ENCODE results near the gene CUL4B. TPM values are rescaled to one million over a fixed set of nuclear protein-coding genes. Genes with fewer than 3 reads are reported as not detected.
A peak's percentile ranks its signal among the peaks of the same experiment; 100 is the strongest.
"Not testable (repeated sequence)": the region's sequence is repeated elsewhere in the genome, so short reads cannot be mapped to it uniquely, and the experiment has no call there.

Gene CUL4B
- total RNA-seq, 2 donors from 2014 or later = 47.7 to 51.8 TPM

DNA sequence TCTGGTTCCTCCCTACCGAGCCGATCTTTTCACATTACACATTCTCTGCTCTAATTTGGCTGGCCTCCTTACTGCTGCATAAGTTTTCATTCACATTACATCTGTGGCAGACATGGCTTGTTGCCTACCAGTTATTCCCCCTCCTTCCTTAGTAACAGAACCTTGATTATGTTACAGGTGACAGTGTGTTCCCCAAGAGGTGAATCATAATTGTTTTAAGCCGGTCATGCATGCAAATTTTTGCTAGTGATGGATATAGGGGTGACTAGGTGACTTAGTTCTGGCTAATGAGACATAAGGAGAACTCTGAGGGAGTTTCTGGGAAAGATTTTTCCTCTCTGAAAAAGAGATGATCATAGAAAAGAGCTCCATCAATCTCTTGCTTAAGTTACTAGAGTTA lies 83.3 kb downstream of the CUL4B start:
- Mint-ChIP-seq H3K27ac (no peak overlapping the region), H3K4me3 (no peak overlapping the region), H3K9me3 (peaks cover 58% of the 10 kb centered on the region), H3K4me1 (no peaks in the 10 kb centered on the region), H3K27me3 (ENCODE audit: insufficient read depth) (peaks cover 5% of the 10 kb centered on the region), H3K36me3 (ENCODE audit: low read depth) (no peaks in the 10 kb centered on the region)
- Histone ChIP-seq H3K27ac (ENCODE audit: low read depth, low read length) (no peak overlapping the region), H3K4me3 (ENCODE audit: low read length) (no peak overlapping the region), H3K36me3 (ENCODE audit: control insufficient read depth, insufficient read depth, low read length) (no peaks in the 10 kb centered on the region), H3K9me3 (ENCODE audit: control insufficient read depth, low read length) (no peaks in the 10 kb centered on the region), H3K9ac (ENCODE audit: extremely low read depth, low read length, poor library complexity, severe bottlenecking) (no peak overlapping the region), H3K27me3 (ENCODE audit: control insufficient read depth, insufficient read depth, low read length, poor library complexity, severe bottlenecking) (no peaks in the 10 kb centered on the region), H3K4me1 (ENCODE audit: control insufficient read depth, insufficient read depth, low read length) (no peaks in the 10 kb centered on the region)
- WGBS, 2 experiments (ENCODE audit: insufficient coverage in 1 of 2, insufficient read length in 1 of 2) = 60 to 89% methylated on average over 1 to 3 of the region's 3 CpGs
- no peak for TF ChIP-seq CTCF (conservative IDR thresholded peaks at IDR 0.05)
- DNase-seq = no peak

- no peaks in the 10 kb centered on the region for H3K36me3 ChIP-seq (ENCODE audit: control insufficient read depth, insufficient read depth, low read length)
- Mint-ChIP-seq H3K27ac (no peak overlapping the region), H3K36me3 (ENCODE audit: low read depth) (no peaks in the 10 kb centered on the region), H3K9me3 (peaks cover 58% of the 10 kb centered on the region), H3K4me1 (no peaks in the 10 kb centered on the region), H3K4me3 (no peak overlapping the region), H3K27me3 (ENCODE audit: insufficient read depth) (peaks cover 5% of the 10 kb centered on the region)
- H3K4me3 ChIP-seq (ENCODE audit: low read length) = no peak overlapping the region
- no peak for DNase-seq
- no peaks in the 10 kb centered on the region for H3K27me3 ChIP-seq (ENCODE audit: control insufficient read depth, insufficient read depth, low read length, poor library complexity, severe bottlenecking)
- no peak for TF ChIP-seq CTCF (conservative IDR thresholded peaks at IDR 0.05)
- WGBS, 2 experiments (ENCODE audit: insufficient coverage in 1 of 2, insufficient read length in 1 of 2) = 95 to 100% methylated on average over 2 of the region's 2 CpGs
- no peak overlapping the region for H3K9ac ChIP-seq (ENCODE audit: extremely low read depth, low read length, poor library complexity, severe bottlenecking)
- H3K27ac ChIP-seq (ENCODE audit: low read depth, low read length) = no peak overlapping the region
- H3K4me1 ChIP-seq (ENCODE audit: control insufficient read depth, insufficient read depth, low read length) = no peaks in the 10 kb centered on the region
- H3K9me3 ChIP-seq (ENCODE audit: control insufficient read depth, low read length) = no peaks in the 10 kb centered on the region
Measured at GRCh38 chrX:120476714-120477113, 84.0 kb downstream of the CUL4B start.

DNA sequence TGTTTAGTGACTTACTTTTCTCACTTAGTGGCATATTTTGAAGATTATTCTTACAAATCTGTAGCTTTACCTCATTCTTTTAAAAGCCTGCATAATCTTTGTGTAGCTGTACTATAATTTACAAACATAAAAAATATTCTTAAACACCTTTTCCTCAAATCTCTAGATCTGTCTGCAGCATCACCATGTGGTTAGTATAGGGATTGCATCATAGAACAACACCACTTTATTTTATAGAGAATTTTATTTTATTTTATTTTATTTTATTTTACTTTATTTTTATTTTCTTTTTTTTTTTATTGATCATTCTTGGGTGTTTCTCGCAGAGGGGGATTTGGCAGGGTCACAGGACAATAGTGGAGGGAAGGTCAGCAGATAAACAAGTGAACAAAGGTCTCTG lies 85.3 kb downstream of the CUL4B start:
- H3K4me3 Mint-ChIP-seq; H3K4me1 Mint-ChIP-seq; H3K27ac Mint-ChIP-seq; H3K36me3 ChIP-seq (ENCODE audit: control insufficient read depth, insufficient read depth, low read length); H3K4me1 ChIP-seq (ENCODE audit: control insufficient read depth, insufficient read depth, low read length); H3K27me3 Mint-ChIP-seq (ENCODE audit: insufficient read depth); H3K27ac ChIP-seq (ENCODE audit: low read depth, low read length); DNase-seq; H3K4me3 ChIP-seq (ENCODE audit: low read length); H3K9me3 ChIP-seq (ENCODE audit: control insufficient read depth, low read length); H3K9ac ChIP-seq (ENCODE audit: extremely low read depth, low read length, poor library complexity, severe bottlenecking); H3K36me3 Mint-ChIP-seq (ENCODE audit: low read depth); H3K27me3 ChIP-seq (ENCODE audit: control insufficient read depth, insufficient read depth, low read length, poor library complexity, severe bottlenecking): not testable (repeated sequence)
- WGBS, 2 experiments (ENCODE audit: insufficient coverage in 1 of 2, insufficient read length in 1 of 2) = no CpG with 5 or more reads among the region's 1 CpG
- TF ChIP-seq CTCF (conservative IDR thresholded peaks at IDR 0.05) = peak; percentile 70
- peaks cover 53% of the 10 kb centered on the region for H3K9me3 Mint-ChIP-seq

Other genes with a start within 250 kb of the CUL4B start
- under 1 TPM; 0.22 to 0.35 TPM for gene TMEM255A, start 249.5 kb downstream of the CUL4B start, total RNA-seq
- not detected for gene ATP1B4, start 198.9 kb downstream of the CUL4B start, total RNA-seq
- 10 to 100 TPM; 33.5 to 34.7 TPM for gene LAMP2, start 91.7 kb downstream of the CUL4B start, total RNA-seq
- 10 to 100 TPM; 24.0 to 27.3 TPM for gene MCTS1, start 43.1 kb upstream of the CUL4B start, total RNA-seq
- 10 to 100 TPM; 16.6 to 17.9 TPM for gene C1GALT1C1, start 69.1 kb upstream of the CUL4B start, total RNA-seq